Ascending aorta (tissue), 2 donors: ENCODE data around the gene SDR42E1. TPM values are rescaled to one million over a fixed set of nuclear protein-coding genes. Genes with fewer than 3 reads are reported as not detected.

Experiments used
- DNase-seq, 2 donors: peaks; one replicate each; pipeline ENCODE4 v3.0.0-alpha.2; 2019; ENCODE audit warnings: low spot score in 2 of 2
- H3K27ac ChIP-seq, 2 donors: fragments of 200-600 bp; sonication (generic); one replicate each; pipeline ENCODE4 v1.5.1; 2016 to 2017; ENCODE audit warnings: mild to moderate bottlenecking in 1 of 2
- H3K27me3 ChIP-seq: fragments of 200-600 bp; sonication (generic); one replicate; pipeline ENCODE4 v1.5.1; 2017
- H3K36me3 ChIP-seq, 2 donors: fragments of 200-600 bp; sonication (generic); one replicate each; pipeline ENCODE4 v1.5.1; 2016
- H3K4me1 ChIP-seq, 2 donors: fragments of 200-600 bp; sonication (generic); one replicate each; pipeline ENCODE4 v1.5.1; 2016 to 2017; ENCODE audit warnings: mild to moderate bottlenecking in 1 of 2
- H3K4me3 ChIP-seq, 2 donors: fragments of 200-600 bp; sonication (generic); one replicate each; pipeline ENCODE4 v1.5.1; 2016 to 2017; ENCODE audit warnings: mild to moderate bottlenecking in 1 of 2
- H3K9me3 ChIP-seq, 2 donors: fragments of 200-600 bp; sonication (generic); one replicate each; pipeline ENCODE4 v1.5.1; 2016
- intact Hi-C: fragments of 100-400 bp; cut with DNase I; formaldehyde crosslinking; loops from one replicate; pipeline ENCODE4 v1.15.1; 2023
- total RNA-seq: library from RNA; depleted of rRNA; stranded (reverse); fragments of >200 nt; gene quantifications from one replicate; pipeline ENCODE4 v1.1.0, GENCODE V29; 2016
- TF ChIP-seq, protein P1 (sequence below), 3 experiments: fragments of 200-600 bp in 2 of 3; fragments of 450-650 bp in 1 of 3; sonication (generic) in 2 of 3; IDR thresholded peaks; one replicate each; pipeline ENCODE4 v1.5.1; 2016 to 2019; ENCODE audit warnings: antibody characterized with exemption in 3 of 3, mild to moderate bottlenecking in 1 of 3, moderate library complexity in 1 of 3

SDR42E1 gene
- total RNA-seq, 1 donor from 2014 or later: 0.11 TPM

DNA sequence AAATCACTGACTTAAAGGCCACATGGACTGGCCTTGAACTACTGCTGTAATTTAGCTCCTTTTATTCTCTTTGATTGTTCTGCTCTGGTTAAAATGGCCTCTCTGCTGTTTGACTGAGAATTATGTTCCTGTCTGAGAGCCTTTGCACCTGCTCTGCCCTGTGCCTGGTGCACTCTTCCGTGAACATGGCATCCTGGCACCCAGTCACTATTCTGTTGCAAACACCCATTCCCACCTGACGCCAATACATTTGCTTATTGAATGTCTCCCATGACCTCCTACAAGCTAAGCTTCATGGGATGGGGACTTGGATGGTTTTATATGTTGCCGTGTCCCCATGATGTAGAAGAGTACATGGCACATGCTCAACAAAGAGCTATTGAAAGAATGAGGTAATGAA lies 43.8 kb upstream of the SDR42E1 start:
- no peaks in the 10 kb centered on the region for H3K27me3 ChIP-seq
- intact Hi-C loops: no loop called here
- no peaks in the 10 kb centered on the region for H3K4me1 ChIP-seq
- no peak for DNase-seq
- no peak overlapping the region for H3K27ac ChIP-seq
- H3K9me3 ChIP-seq: no peaks in the 10 kb centered on the region
- H3K4me3 ChIP-seq: no peak overlapping the region
- TF ChIP-seq, protein P1, sequence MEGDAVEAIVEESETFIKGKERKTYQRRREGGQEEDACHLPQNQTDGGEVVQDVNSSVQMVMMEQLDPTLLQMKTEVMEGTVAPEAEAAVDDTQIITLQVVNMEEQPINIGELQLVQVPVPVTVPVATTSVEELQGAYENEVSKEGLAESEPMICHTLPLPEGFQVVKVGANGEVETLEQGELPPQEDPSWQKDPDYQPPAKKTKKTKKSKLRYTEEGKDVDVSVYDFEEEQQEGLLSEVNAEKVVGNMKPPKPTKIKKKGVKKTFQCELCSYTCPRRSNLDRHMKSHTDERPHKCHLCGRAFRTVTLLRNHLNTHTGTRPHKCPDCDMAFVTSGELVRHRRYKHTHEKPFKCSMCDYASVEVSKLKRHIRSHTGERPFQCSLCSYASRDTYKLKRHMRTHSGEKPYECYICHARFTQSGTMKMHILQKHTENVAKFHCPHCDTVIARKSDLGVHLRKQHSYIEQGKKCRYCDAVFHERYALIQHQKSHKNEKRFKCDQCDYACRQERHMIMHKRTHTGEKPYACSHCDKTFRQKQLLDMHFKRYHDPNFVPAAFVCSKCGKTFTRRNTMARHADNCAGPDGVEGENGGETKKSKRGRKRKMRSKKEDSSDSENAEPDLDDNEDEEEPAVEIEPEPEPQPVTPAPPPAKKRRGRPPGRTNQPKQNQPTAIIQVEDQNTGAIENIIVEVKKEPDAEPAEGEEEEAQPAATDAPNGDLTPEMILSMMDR (IDR thresholded peaks at IDR 0.05): no peak
- no peaks in the 10 kb centered on the region for H3K36me3 ChIP-seq

DNA sequence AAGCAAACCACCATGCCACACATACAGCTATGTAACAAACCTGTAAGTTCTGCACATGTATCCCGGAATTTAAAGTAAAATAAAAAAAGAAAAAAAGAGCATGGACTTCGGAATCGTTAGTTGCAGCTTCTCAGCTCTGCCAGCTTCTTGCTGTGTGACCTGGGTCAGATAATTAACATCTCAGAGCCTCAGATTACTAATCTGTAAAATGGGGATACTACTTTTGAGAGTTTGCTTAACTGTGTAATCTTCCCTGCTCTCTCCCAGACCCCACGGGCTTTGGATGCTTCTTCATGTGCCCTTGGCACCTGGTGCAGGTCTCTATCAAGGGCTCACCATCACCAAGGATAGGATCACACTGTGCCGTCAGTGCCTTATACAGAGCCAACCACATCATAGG lies 40.4 kb upstream of the SDR42E1 start:
- DNase-seq: no peak
- H3K4me1 ChIP-seq: no peaks in the 10 kb centered on the region
- TF ChIP-seq, protein P1 (IDR thresholded peaks at IDR 0.05): no peak
- H3K36me3 ChIP-seq: no peaks in the 10 kb centered on the region
- no peak overlapping the region for H3K4me3 ChIP-seq
- H3K9me3 ChIP-seq: no peaks in the 10 kb centered on the region
- intact Hi-C loops: no loop called here
- H3K27ac ChIP-seq: no peak overlapping the region
- no peaks in the 10 kb centered on the region for H3K27me3 ChIP-seq

DNA sequence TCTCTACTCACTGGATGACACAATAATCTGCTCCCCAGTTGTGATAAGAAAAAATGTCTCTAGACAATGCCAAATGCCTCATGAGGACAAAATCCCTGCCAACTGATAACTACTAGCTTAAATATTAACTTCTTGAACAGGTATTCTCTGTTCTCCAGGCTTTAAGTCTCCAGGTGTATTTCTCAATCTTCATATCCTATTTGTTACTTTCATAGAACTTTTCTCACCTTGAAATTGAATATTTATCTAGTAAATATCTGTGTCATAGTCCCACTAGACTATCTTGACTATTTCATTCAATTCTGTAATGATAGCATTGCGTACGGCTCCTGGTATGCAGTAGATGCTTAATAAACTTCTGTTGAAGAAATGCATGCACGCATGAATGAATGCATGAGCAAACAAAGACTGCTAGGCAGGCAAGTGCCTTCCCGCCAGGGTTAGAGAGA lies 39.7 kb upstream of the SDR42E1 start:
- no peak for DNase-seq
- TF ChIP-seq, protein P1 (IDR thresholded peaks at IDR 0.05): no peak
- no peak overlapping the region for H3K4me3 ChIP-seq
- no peaks in the 10 kb centered on the region for H3K4me1 ChIP-seq
- no peaks in the 10 kb centered on the region for H3K9me3 ChIP-seq
- H3K27me3 ChIP-seq: no peaks in the 10 kb centered on the region
- H3K36me3 ChIP-seq: no peaks in the 10 kb centered on the region
- H3K27ac ChIP-seq: no peak overlapping the region
- intact Hi-C loops: no loop called here

DNA sequence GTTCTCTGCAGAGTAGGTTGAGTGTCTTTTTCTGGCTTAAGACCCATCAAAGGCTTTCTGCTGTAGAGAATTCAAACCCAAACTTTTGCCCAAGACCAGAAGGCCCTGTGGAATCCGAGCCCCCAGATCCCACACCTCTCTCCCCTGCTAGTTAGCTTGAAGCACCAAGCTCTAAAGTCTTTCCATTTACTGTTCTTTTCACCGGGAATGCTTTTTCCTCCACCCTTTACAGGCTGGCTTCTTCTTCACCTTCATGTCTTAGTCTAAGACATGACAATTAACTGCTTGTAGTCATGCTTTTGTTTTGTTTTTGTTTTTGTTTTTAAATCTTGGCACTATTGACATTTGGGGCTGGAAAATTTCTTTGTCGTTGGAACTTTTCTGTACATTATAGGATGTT lies 39.2 kb upstream of the SDR42E1 start:
- Histone ChIP-seq H3K36me3 (no peaks in the 10 kb centered on the region), H3K27me3 (no peaks in the 10 kb centered on the region), H3K4me3 (no peak overlapping the region), H3K9me3 (no peaks in the 10 kb centered on the region), H3K27ac (no peak overlapping the region), H3K4me1 (no peaks in the 10 kb centered on the region)
- intact Hi-C loops: no loop called here
- DNase-seq: no peak
- TF ChIP-seq, protein P1 (IDR thresholded peaks at IDR 0.05): no peak

DNA sequence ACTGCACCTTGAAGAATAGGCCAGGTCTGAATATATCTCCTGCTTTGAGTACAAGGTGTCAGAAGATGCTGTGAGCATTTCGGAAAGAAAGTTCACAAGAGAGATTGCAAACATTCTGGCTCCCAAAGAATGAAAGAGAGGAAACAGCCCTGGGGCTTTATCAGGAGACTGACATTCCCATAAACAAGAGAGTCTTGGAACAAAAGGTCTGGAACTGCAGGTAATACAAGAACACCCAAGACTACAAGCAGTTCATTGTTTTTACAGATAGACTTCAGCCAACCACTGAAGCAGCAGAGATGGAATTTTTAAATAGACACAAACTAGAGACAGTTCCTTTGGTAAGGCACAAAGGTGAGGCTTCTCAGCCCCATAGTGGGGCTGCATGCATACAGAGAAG lies 38.2 kb upstream of the SDR42E1 start:
- DNase-seq: no peak
- TF ChIP-seq, protein P1 (IDR thresholded peaks at IDR 0.05): no peak
- no peaks in the 10 kb centered on the region for H3K36me3 ChIP-seq

DNA sequence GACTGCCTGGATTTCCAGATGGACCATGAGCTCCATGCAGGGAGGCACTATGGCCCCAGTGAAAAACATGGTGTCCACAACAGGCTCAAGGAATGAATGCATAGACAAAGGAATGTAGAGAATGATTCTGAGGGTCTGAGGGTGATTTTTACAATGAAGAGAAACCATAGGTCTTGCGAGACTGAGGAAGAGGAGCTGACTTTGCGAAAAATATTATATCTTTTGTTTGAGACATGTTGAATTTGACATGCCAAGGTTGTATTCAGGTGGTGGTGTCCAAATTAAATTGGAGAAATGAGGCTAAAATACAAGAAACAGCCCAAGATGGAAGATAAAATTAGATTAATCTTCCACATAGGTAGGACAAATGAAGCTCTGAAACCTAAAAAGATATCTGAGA lies 36.5 kb upstream of the SDR42E1 start:
- Histone ChIP-seq H3K27ac (no peak overlapping the region), H3K9me3 (no peaks in the 10 kb centered on the region), H3K4me1 (no peaks in the 10 kb centered on the region), H3K4me3 (no peak overlapping the region), H3K27me3 (no peaks in the 10 kb centered on the region), H3K36me3 (no peaks in the 10 kb centered on the region)
- intact Hi-C loops: no loop called here
- TF ChIP-seq, protein P1 (IDR thresholded peaks at IDR 0.05): no peak
- no peak for DNase-seq

More for the DNA sequence above, 38.2 kb upstream of the SDR42E1 start:
- H3K4me1 ChIP-seq: no peaks in the 10 kb centered on the region
- H3K4me3 ChIP-seq: no peak overlapping the region
- no peak overlapping the region for H3K27ac ChIP-seq
- intact Hi-C loops: no loop called here
- H3K9me3 ChIP-seq: no peaks in the 10 kb centered on the region
- no peaks in the 10 kb centered on the region for H3K27me3 ChIP-seq
